ENCODE measurements around the gene SCYL1. TPM values are rescaled to one million over a fixed set of nuclear protein-coding genes. Genes with fewer than 3 reads are reported as not detected.

The SCYL1 gene
- total RNA-seq, 1 donor from 2014 or later, result 75.7 TPM

DNA sequence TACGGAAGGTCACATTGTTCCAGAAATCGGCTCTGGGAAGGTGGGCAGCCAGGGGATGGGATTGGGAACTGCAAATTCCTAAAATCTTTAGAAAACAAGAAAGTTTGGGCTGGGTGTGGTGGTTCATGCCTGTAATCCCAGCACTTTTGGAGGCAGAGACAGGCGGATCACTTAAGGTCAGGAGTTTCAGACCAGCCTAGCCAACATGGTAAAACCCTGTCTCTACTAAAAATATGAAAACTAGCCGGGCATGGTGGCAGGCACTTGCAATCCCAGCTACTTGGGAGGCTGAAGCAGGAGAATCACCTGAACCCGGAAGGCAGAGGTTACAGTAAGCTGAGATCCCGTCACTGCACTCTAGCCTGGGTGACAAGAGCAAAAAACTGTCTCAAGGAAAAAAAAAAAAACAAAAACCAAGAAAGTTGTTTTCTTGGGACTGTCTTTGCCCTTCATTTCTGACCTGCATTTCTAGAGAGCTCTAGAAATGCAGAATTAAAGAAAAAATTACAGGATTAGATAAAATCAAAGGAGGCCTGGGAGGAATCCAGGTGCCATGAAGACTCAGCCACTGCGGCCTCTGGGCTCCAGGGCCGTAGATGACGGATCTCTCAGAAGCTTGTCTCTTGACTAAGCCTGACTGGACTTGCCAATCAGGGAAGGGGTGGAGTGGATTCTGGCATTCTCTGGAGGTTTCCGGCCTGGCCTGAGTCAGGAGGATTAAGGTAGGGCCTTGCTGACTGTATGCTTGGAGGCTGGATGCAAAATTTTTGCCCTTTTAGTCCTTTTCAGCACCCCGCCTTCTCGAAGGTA is 31.3 kb upstream of the SCYL1 start:
- Mint-ChIP-seq H3K36me3 (ENCODE audit: low read depth) (peaks cover 3% of the 10 kb centered on the region), H3K27ac (peak overlapping the region; percentile 90), H3K9me3 (no peaks in the 10 kb centered on the region), H3K27me3 (no peaks in the 10 kb centered on the region), H3K4me1 (peaks cover 76% of the 10 kb centered on the region), H3K4me3 (peak overlapping the region; percentile 73)
- TF ChIP-seq CTCF (IDR thresholded peaks at IDR 0.05), result no peak
- POLR2A ChIA-PET, result interaction anchor here (0.5 to 26.3 kb wide), 11 partner anchors 11 to 1860 kb away, joined by 3 to 3752 read pairs (median 15); partner anchors contain the start of genes FRMD8, MALAT1, MUS81 and NEAT1
- CTCF ChIA-PET, result interaction anchor here (1.0 to 2.7 kb wide), 5 partner anchors 9 to 77 kb away, joined by 3 to 9 read pairs (median 4); no protein-coding TSS in a partner anchor
- ATAC-seq (ENCODE audit: low read depth), result no peak
- no peak for DNase-seq
- intact Hi-C loops (cut with micrococcal nuclease), result no loop called here

DNA sequence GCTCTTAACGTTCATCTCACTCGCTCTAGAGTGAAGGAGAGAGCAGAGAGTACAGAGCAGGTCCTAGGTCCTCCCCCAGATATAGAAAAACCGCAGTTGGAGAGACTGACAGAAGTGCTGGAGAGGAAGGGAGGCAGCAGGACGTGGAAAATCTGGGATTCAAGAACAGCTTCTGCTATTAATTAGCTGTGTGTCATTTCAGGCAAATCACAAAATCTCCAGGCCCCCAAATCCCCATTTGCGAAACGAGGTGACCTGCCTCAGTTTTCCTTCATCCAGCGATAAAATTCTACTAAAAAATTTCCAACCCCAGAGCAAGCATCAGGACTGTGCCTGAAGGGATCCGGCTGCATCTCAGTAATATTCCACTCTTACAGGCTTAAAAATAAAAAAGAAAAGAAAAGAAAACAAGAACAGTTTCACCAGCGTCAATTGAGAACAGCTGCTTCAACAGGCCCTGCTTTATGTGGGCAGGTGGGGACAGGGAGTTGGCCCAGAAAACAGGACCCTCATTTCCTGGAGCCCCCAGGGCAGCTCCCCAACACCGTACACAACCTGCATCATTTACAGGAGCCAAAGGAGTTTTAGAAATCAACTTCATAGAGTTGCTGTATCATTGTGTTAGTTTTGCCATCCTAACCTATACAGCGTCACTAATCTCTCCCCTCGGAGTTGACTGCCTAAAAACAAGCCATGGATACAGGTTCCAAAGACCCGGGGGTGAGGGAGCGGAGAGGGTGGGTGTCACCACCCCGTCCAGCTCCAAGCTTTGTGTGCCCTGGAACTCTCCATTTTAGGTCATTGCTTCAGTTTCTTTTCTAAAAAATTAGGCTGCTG is 28.4 kb upstream of the SCYL1 start:
- peaks cover 62% of the 10 kb centered on the region for H3K4me1 Mint-ChIP-seq
- ChIA-PET CTCF (interaction anchor here (0.8 to 16.7 kb wide), 8 partner anchors 9 to 115 kb away, joined by 3 to 289 read pairs (median 6); partner anchors contain the start of gene NEAT1), POLR2A (interaction anchor here (0.5 to 26.3 kb wide), 33 partner anchors 5 to 392 kb away, joined by 3 to 3752 read pairs (median 12); partner anchors contain the start of genes CAPN1, EHBP1L1, FIBP and FRMD8)
- ATAC-seq (ENCODE audit: low read depth) (no peak), DNase-seq (no peak)
- H3K4me3 Mint-ChIP-seq, result no peak overlapping the region
- H3K27ac Mint-ChIP-seq, result no peak overlapping the region
- no peak for TF ChIP-seq CTCF (IDR thresholded peaks at IDR 0.05)
- intact Hi-C loops (cut with micrococcal nuclease), result loop anchor here (1.0 kb wide), 7 partner anchors 8 to 114 kb away; partner anchors contain the start of gene SLC25A45
- peaks cover 3% of the 10 kb centered on the region for H3K36me3 Mint-ChIP-seq (ENCODE audit: low read depth)
- H3K27me3 Mint-ChIP-seq, result no peaks in the 10 kb centered on the region
- H3K9me3 Mint-ChIP-seq, result no peaks in the 10 kb centered on the region

- DNase-seq (peak; percentile 98), ATAC-seq (ENCODE audit: low read depth) (peak; percentile 74)
- Mint-ChIP-seq H3K4me3 (no peak overlapping the region), H3K27ac (no peak overlapping the region), H3K4me1 (peaks cover 53% of the 10 kb centered on the region), H3K9me3 (no peaks in the 10 kb centered on the region), H3K27me3 (no peaks in the 10 kb centered on the region), H3K36me3 (ENCODE audit: low read depth) (peaks cover 3% of the 10 kb centered on the region)
- intact Hi-C loops (cut with micrococcal nuclease), result loop anchor here (1.0 kb wide), 6 partner anchors 20 to 115 kb away; partner anchors contain the start of gene SLC25A45
- no peak for TF ChIP-seq CTCF (IDR thresholded peaks at IDR 0.05)
- ChIA-PET CTCF (interaction anchor here (0.8 to 16.7 kb wide), 10 partner anchors 10 to 115 kb away, joined by 3 to 289 read pairs (median 4); partner anchors contain the start of genes NEAT1 and SLC25A45), POLR2A (interaction anchor here (0.5 to 26.3 kb wide), 37 partner anchors 6 to 697 kb away, joined by 3 to 3752 read pairs (median 11); partner anchors contain the start of genes CAPN1, EHBP1L1, FIBP and FRMD8)
Observed at GRCh38 chr11:65497141-65498041, 27.5 kb upstream of the SCYL1 start.

DNA sequence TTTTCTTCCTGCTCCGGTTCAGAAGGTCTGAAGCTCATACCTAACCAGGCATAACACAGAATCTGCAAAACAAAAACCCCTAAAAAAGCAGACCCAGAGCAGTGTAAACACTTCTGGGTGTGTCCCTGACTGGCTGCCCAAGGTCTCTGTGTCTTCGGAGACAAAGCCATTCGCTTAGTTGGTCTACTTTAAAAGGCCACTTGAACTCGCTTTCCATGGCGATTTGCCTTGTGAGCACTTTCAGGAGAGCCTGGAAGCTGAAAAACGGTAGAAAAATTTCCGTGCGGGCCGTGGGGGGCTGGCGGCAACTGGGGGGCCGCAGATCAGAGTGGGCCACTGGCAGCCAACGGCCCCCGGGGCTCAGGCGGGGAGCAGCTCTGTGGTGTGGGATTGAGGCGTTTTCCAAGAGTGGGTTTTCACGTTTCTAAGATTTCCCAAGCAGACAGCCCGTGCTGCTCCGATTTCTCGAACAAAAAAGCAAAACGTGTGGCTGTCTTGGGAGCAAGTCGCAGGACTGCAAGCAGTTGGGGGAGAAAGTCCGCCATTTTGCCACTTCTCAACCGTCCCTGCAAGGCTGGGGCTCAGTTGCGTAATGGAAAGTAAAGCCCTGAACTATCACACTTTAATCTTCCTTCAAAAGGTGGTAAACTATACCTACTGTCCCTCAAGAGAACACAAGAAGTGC is 26.7 kb upstream of the SCYL1 start:
- H3K9me3 Mint-ChIP-seq, result no peaks in the 10 kb centered on the region
- no peak overlapping the region for H3K27ac Mint-ChIP-seq
- no peak overlapping the region for H3K4me3 Mint-ChIP-seq
- TF ChIP-seq CTCF (IDR thresholded peaks at IDR 0.05), result no peak
- ATAC-seq (ENCODE audit: low read depth) (peak; percentile 12), DNase-seq (peak; percentile 53)
- CTCF ChIA-PET, result interaction anchor here (0.9 to 16.7 kb wide), 9 partner anchors 10 to 120 kb away, joined by 3 to 289 read pairs (median 10); partner anchors contain the start of genes NEAT1 and SLC25A45
- no peaks in the 10 kb centered on the region for H3K27me3 Mint-ChIP-seq
- intact Hi-C loops (cut with micrococcal nuclease), result no loop called here
- POLR2A ChIA-PET, result interaction anchor here (0.6 to 26.3 kb wide), 54 partner anchors 6 to 698 kb away, joined by 3 to 3752 read pairs (median 6); partner anchors contain the start of genes DPF2, EHBP1L1, FAM89B and FAU
- peaks cover 3% of the 10 kb centered on the region for H3K36me3 Mint-ChIP-seq (ENCODE audit: low read depth)
- H3K4me1 Mint-ChIP-seq, result peaks cover 49% of the 10 kb centered on the region

Data from activated B cell treated with CpG ODN at 0.5 μM for 24 hours (primary cell).